Erythroblast (primary cell): Measurements from ENCODE around the gene MTX1.

Experiments used
- GATA1 ChIP-seq: IDR thresholded peaks from 2 replicates; pipeline ENCODE4 v1.6.1; 2011; ENCODE audit warnings: low read depth, mild to moderate bottlenecking, control low read depth, low read length, moderate library complexity
- POLR2A ChIP-seq: IDR thresholded peaks from 2 replicates; pipeline ENCODE4 v1.6.1; 2011; ENCODE audit warnings: mild to moderate bottlenecking, low read length

- TF ChIP-seq POLR2A, result no peak
- TF ChIP-seq GATA1, result no peak
Measured at GRCh38 chr1:155219592-155220031, 11.1 kb downstream of the MTX1 start.
